ENCODE data around the gene ADGRL3.
"Not testable (repeated sequence)": the region's sequence is repeated elsewhere in the genome, so short reads cannot be mapped to it uniquely, and the experiment has no call there.

ADGRL3 gene

GRCh38 chr4:61205066-61205465 lies 4.9 kb downstream of the ADGRL3 start:
- H3K27me3 ChIP-seq (ENCODE audit: insufficient read depth, low read length, poor library complexity), result no peaks in the 10 kb centered on the region

GRCh38 chr4:61207156-61207555 lies 7.0 kb downstream of the ADGRL3 start:
- H3K4me1 ChIP-seq (ENCODE audit: insufficient read depth, low read length); H3K9ac ChIP-seq (ENCODE audit: low read depth, low read length); H3K27me3 ChIP-seq (ENCODE audit: insufficient read depth, low read length, poor library complexity); ATAC-seq (ENCODE audit: insufficient read depth, low read depth); H3K9me3 ChIP-seq (ENCODE audit: insufficient read depth, low read length, severe bottlenecking); DNase-seq; H3K27ac ChIP-seq (ENCODE audit: low read length); H2AFZ ChIP-seq (ENCODE audit: low read depth, low read length); H3K4me2 ChIP-seq (ENCODE audit: insufficient read depth, low read length); H3K4me3 ChIP-seq (ENCODE audit: low read depth in 1 of 2, low read length in 2 of 2); H4K20me1 ChIP-seq (ENCODE audit: insufficient read depth, low read length); H3K36me3 ChIP-seq (ENCODE audit: insufficient read depth, low read length); H3K79me2 ChIP-seq (ENCODE audit: insufficient read depth, low read length): not testable (repeated sequence)

More at GRCh38 chr4:61205066-61205465, 4.9 kb downstream of the ADGRL3 start:
- no peak for TF ChIP-seq CTCF (IDR thresholded peaks at IDR 0.05; ENCODE audit: borderline replicate concordance, extremely low read depth, low read length, poor library complexity, severe bottlenecking)
- no peak for TF ChIP-seq EZH2 (IDR thresholded peaks at IDR 0.05; ENCODE audit: borderline replicate concordance, low read depth, low read length, severe bottlenecking)
- Histone ChIP-seq H4K20me1 (ENCODE audit: insufficient read depth, low read length) (no peaks in the 10 kb centered on the region), H3K27ac (ENCODE audit: low read length) (no peak overlapping the region), H3K9me3 (ENCODE audit: insufficient read depth, low read length, severe bottlenecking) (peaks cover 4% of the 10 kb centered on the region), H3K36me3 (ENCODE audit: insufficient read depth, low read length) (no peaks in the 10 kb centered on the region), H3K9ac (ENCODE audit: low read depth, low read length) (no peak overlapping the region), H3K4me1 (ENCODE audit: insufficient read depth, low read length) (no peaks in the 10 kb centered on the region), H2AFZ (ENCODE audit: low read depth, low read length) (no peak overlapping the region), H3K4me3 (ENCODE audit: low read depth in 1 of 2, low read length in 2 of 2) (no peak overlapping the region), H3K4me2 (ENCODE audit: insufficient read depth, low read length) (no peak overlapping the region), H3K79me2 (ENCODE audit: insufficient read depth, low read length) (no peaks in the 10 kb centered on the region)
- DNase-seq (no peak), ATAC-seq (ENCODE audit: insufficient read depth, low read depth) (no peak)

- Histone ChIP-seq H3K4me1 (ENCODE audit: insufficient read depth, low read length) (no peaks in the 10 kb centered on the region), H3K4me3 (ENCODE audit: low read depth in 1 of 2, low read length in 2 of 2) (no peak overlapping the region), H3K36me3 (ENCODE audit: insufficient read depth, low read length) (no peaks in the 10 kb centered on the region), H3K9me3 (ENCODE audit: insufficient read depth, low read length, severe bottlenecking) (no peaks in the 10 kb centered on the region), H3K27me3 (ENCODE audit: insufficient read depth, low read length, poor library complexity) (no peaks in the 10 kb centered on the region), H3K27ac (ENCODE audit: low read length) (no peak overlapping the region), H3K4me2 (ENCODE audit: insufficient read depth, low read length) (no peak overlapping the region), H3K9ac (ENCODE audit: low read depth, low read length) (no peak overlapping the region), H4K20me1 (ENCODE audit: insufficient read depth, low read length) (no peaks in the 10 kb centered on the region), H2AFZ (ENCODE audit: low read depth, low read length) (no peak overlapping the region), H3K79me2 (ENCODE audit: insufficient read depth, low read length) (no peaks in the 10 kb centered on the region)
- ATAC-seq (ENCODE audit: insufficient read depth, low read depth) (no peak), DNase-seq (no peak)
- TF ChIP-seq CTCF (IDR thresholded peaks at IDR 0.05; ENCODE audit: borderline replicate concordance, extremely low read depth, low read length, poor library complexity, severe bottlenecking) (no peak), EZH2 (IDR thresholded peaks at IDR 0.05; ENCODE audit: borderline replicate concordance, low read depth, low read length, severe bottlenecking) (no peak)
Observed at GRCh38 chr4:61210186-61210939, 10.2 kb downstream of the ADGRL3 start.

GRCh38 chr4:61211781-61212180 lies 11.7 kb downstream of the ADGRL3 start:
- Histone ChIP-seq H3K27ac (ENCODE audit: low read length) (no peak overlapping the region), H3K4me1 (ENCODE audit: insufficient read depth, low read length) (no peaks in the 10 kb centered on the region), H4K20me1 (ENCODE audit: insufficient read depth, low read length) (no peaks in the 10 kb centered on the region), H3K27me3 (ENCODE audit: insufficient read depth, low read length, poor library complexity) (no peaks in the 10 kb centered on the region), H3K4me2 (ENCODE audit: insufficient read depth, low read length) (no peak overlapping the region), H2AFZ (ENCODE audit: low read depth, low read length) (no peak overlapping the region), H3K9me3 (ENCODE audit: insufficient read depth, low read length, severe bottlenecking) (no peaks in the 10 kb centered on the region), H3K4me3 (ENCODE audit: low read depth in 1 of 2, low read length in 2 of 2) (no peak overlapping the region), H3K79me2 (ENCODE audit: insufficient read depth, low read length) (no peaks in the 10 kb centered on the region), H3K9ac (ENCODE audit: low read depth, low read length) (no peak overlapping the region), H3K36me3 (ENCODE audit: insufficient read depth, low read length) (no peaks in the 10 kb centered on the region)
- no peak for ATAC-seq (ENCODE audit: insufficient read depth, low read depth)
- no peak for DNase-seq
- TF ChIP-seq CTCF (IDR thresholded peaks at IDR 0.05; ENCODE audit: borderline replicate concordance, extremely low read depth, low read length, poor library complexity, severe bottlenecking), result no peak
- no peak for TF ChIP-seq EZH2 (IDR thresholded peaks at IDR 0.05; ENCODE audit: borderline replicate concordance, low read depth, low read length, severe bottlenecking)
